Ovary (tissue), 10 donors: ENCODE data around the gene SLC26A1. TPM values are rescaled to one million over a fixed set of nuclear protein-coding genes. Genes with fewer than 3 reads are reported as not detected.

Source experiments
- DNase-seq, 5 donors: peaks; one replicate each; pipeline ENCODE4 v3.0.0-alpha.2; 2019 to 2020
- H3K27ac ChIP-seq, 2 donors: fragments of 200-600 bp; one replicate each; pipeline versions ENCODE4 v1.5.1 to v1.8.0; 2019 to 2022
- H3K27me3 ChIP-seq: fragments of 200-600 bp; one replicate; pipeline ENCODE4 v1.8.0; 2022
- H3K36me3 ChIP-seq: fragments of 200-600 bp; sonication (generic); one replicate; pipeline ENCODE4 v1.5.1; 2019
- H3K4me1 ChIP-seq: one replicate; pipeline ENCODE4 v1.8.1; 2013; ENCODE audit warnings: mild to moderate bottlenecking, moderate library complexity; ENCODE audit not compliant: insufficient read depth
- H3K4me3 ChIP-seq: fragments of 200-600 bp; sonication (generic); one replicate; pipeline ENCODE4 v1.5.1; 2017
- H3K9me3 ChIP-seq, 2 donors: fragments of 200-600 bp in 1 of 2; sonication (generic) in 1 of 2; one replicate each; pipeline versions ENCODE4 v1.5.1 to v1.8.1; 2013 to 2019; ENCODE audit warnings: mild to moderate bottlenecking in 1 of 2, moderate library complexity in 1 of 2
- CTCF ChIP-seq, 3 donors: fragments of 450-650 bp in 2 of 3; fragments of 200-600 bp in 1 of 3; IDR thresholded peaks; one replicate each; pipeline versions ENCODE4 v1.5.1 to v1.8.0; 2016 to 2022; ENCODE audit warnings: antibody characterized with exemption in 3 of 3, mild to moderate bottlenecking in 1 of 3
- EP300 ChIP-seq: sonication (generic); formaldehyde crosslinking; IDR thresholded peaks from one replicate; pipeline ENCODE4 v1.6.1; 2017; ENCODE audit warnings: antibody characterized with exemption
- POLR2A ChIP-seq: fragments of 450-650 bp; IDR thresholded peaks from one replicate; pipeline ENCODE4 v1.6.1; 2017; ENCODE audit warnings: antibody characterized with exemption, mild to moderate bottlenecking, moderate library complexity
- WGBS, 3 donors: extraction: QIAGEN DNeasy Blood & Tissue Kit in 1 of 3; methylation state at CpG; one replicate each; pipeline versions ENCODE4 v1.1.5 to v1.1.7; 2013 to 2017; 5-methylcytosine and 5-hydroxymethylcytosine counted together
- intact Hi-C, 4 donors: fragments of 100-400 bp; cut with DNase I; formaldehyde crosslinking; loops; one replicate each; pipeline versions ENCODE4 v1.11.0 to v1.15.1; 2022 to 2023
- long read RNA-seq, 3 donors: library from polyadenylated mRNA in 2 of 3; unstranded in 2 of 3; transcript quantifications; one replicate each; pipeline ENCODE4 v2.0.0 and lab custom pipeline, GENCODE V29; 2021 to 2026
- polyA plus RNA-seq, 2 donors: library from polyadenylated mRNA; stranded (reverse); fragments of 200-250 nt in 1 of 2; fragments of 350-450 nt in 1 of 2; fragmentation: Illumina TruSeq in 1 of 2; extraction: RNeasy Lipid Tissue Mini Kit (QIAGEN cat#74804) in 1 of 2; gene quantifications; one replicate each; pipeline ENCODE4 v1.2.3, GENCODE V29; 2013 to 2014
- total RNA-seq, 7 donors: library from RNA; depleted of rRNA in 2 of 7; stranded (reverse); fragments of >200 nt in 2 of 7; fragmentation: NEBNext Ultra II Directional in 3 of 7; extraction: Animal tissue kit (Norgen Biotek cat#: 25700) in 3 of 7; gene quantifications; one replicate each; pipeline versions ENCODE4 v1.1.0 to v1.2.4, GENCODE V29; 2016 to 2023
- donor health status: DM: no; HTN: no; CAD: no; lungs with moderate emphysema.
- donor health status: DM: no; HTN: no; CAD: no.
- donor health status: Bipolar disorder and iron deficiency.
- donor health status: DM: yes; HTN: yes; CAD: no.
- donor health status: DM: no; HTN: no; CAD: no.
- donor health status: DM: yes; HTN: yes; CAD: no.

The SLC26A1 gene
- total RNA-seq: 1 to 10 TPM in 1 of 7 donors, under 1 TPM in 5, not detected in 1; 0.10 to 1.1 (median 0.21) TPM
- under 1 TPM; 0.28 to 0.36 TPM for polyA plus RNA-seq
- long read RNA-seq, donor 1: 0 reads
- long read RNA-seq, donor 2, partial matches to known transcripts: 8 of 8 reads
- long read RNA-seq, donor 2, other reads (novel, unspliced or antisense): 0 of 8 reads
- long read RNA-seq, donor 3: 0 reads

DNA sequence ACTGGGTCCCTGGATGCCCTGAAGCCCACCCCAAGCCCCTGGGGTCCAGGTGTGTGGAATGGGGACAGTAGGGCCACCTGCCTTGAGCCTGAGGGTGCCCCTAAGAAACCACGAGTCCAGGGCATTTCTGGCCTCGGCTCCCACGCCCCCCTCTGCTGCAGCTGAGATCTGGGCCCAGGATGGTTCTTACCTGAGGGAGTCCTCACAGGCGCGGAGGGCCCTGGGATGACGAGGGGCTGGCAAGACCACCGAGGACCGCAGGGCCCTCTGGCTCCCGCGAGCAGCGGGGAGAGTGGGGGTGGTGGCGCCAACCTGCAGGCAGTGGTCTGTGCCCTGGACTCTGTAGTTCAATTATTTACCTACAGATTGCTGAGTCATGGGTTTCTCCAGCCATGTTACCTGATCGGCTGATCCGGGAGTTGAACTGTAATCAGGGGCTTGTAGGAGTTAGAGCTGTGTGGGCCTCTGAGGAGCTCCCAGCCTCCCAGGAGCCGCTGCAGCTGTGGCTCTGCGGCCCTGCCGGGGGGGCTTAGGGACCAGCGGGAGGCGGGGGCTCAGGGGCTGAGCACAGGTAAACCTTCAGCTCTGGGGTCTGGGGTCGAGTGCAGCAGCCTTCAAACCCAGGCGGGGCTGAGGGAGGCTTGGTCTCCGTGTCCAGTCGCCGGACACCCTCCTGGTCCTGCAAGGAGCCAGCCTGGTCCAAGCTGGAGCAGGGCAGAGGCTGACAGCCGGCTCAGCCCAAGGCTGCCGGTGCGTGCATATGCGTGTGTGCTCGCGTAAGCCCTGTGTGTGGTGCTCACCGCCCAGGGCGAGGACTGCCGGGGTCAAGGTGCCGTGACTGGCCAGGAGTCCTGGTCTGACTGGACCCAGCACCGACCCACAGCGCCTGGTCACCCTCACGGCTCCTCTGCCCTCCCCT lies at the start of gene SLC26A1:
SLC26A1 (minus strand) TSS at position 294 of the 919 bp plus-strand sequence. CDS start 1,701 bp downstream, outside the sequence.
- Histone ChIP-seq H3K27ac (no peak within 1 kb of the TSS), H3K36me3 (no peaks in the 10 kb centered on the region), H3K27me3 (no peaks in the 10 kb centered on the region), H3K4me3 (no peak within 1 kb of the TSS), H3K4me1 (peaks cover 7% of the 10 kb centered on the region), H3K9me3 (no peaks in the 10 kb centered on the region)
- TF ChIP-seq POLR2A (no peak), CTCF (IDR thresholded peaks at IDR 0.05) (no peak), EP300 (no peak)
- intact Hi-C loops: no loop called here
- 84 to 91% (median 84%) methylated on average over 36 to 37 of the region's 37 CpGs for WGBS, 3 donors
- DNase-seq: peak in 1 of 5 donors; percentile 39

DNA sequence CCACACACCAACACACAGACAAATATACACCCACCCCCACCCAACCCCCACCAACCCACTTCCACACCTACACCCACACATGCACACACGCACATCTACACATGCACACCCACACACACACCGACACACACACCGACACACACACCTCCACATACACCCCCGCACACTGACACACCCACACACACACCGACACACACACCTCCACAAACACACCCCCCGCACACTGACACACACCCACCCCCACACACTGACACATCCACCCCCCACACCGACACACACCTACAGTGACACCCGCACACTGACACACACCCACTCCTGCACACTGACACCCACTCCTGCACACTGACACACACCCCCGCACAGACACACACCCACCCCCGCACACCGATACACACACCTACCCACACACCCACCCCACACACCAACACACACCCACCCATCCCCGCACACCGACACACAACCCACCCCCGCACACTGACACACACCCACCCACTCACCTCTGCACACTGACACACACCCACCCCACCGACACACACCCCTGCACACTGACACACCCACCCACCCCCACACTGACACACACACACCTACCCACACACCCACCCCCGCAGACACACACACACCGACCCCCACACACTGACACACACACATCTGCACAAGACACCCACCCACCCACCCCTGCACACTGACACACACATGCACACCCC lies 49.3 kb upstream of the SLC26A1 start:
- peak; percentile 12 to 42 (median 33) for DNase-seq

GRCh38 chr4:1041936-1042330 lies 48.7 kb upstream of the SLC26A1 start:
- Histone ChIP-seq H3K27ac (no peak overlapping the region), H3K9me3 (no peaks in the 10 kb centered on the region), H3K4me3 (no peak overlapping the region), H3K36me3 (no peaks in the 10 kb centered on the region), H3K27me3 (no peaks in the 10 kb centered on the region), H3K4me1 (peaks cover 32% of the 10 kb centered on the region)
- 7 to 25% (median 22%) methylated on average over 8 of the region's 8 CpGs for WGBS, 3 donors
- TF ChIP-seq EP300 (no peak), POLR2A (no peak), CTCF (IDR thresholded peaks at IDR 0.05) (no peak)
- DNase-seq: peak in 3 of 5 donors; percentile 43 to 51 (median 43)
- intact Hi-C loops: no loop called here

More for the DNA sequence above, 49.3 kb upstream of the SLC26A1 start:
- Histone ChIP-seq H3K27me3 (no peaks in the 10 kb centered on the region), H3K27ac (no peak overlapping the region), H3K4me1 (peaks cover 37% of the 10 kb centered on the region), H3K36me3 (no peaks in the 10 kb centered on the region), H3K4me3 (no peak overlapping the region), H3K9me3 (no peaks in the 10 kb centered on the region)
- no peak for TF ChIP-seq CTCF (IDR thresholded peaks at IDR 0.05)
- no peak for TF ChIP-seq EP300
- TF ChIP-seq POLR2A: no peak
- intact Hi-C loops: no loop called here
- 75 to 81% (median 79%) methylated on average over 17 of the region's 17 CpGs for WGBS, 3 donors

- peaks cover 31% of the 10 kb centered on the region for H3K4me1 ChIP-seq
- H3K36me3 ChIP-seq: no peaks in the 10 kb centered on the region
- TF ChIP-seq CTCF (IDR thresholded peaks at IDR 0.05) (no peak), EP300 (no peak)
- no peak overlapping the region for H3K27ac ChIP-seq
- H3K27me3 ChIP-seq: no peaks in the 10 kb centered on the region
- peak in 2 of 5 donors; percentile 56 to 70 for DNase-seq
- no peaks in the 10 kb centered on the region for H3K9me3 ChIP-seq
- no peak overlapping the region for H3K4me3 ChIP-seq
- intact Hi-C loops: no loop called here
- WGBS, 3 donors: 19 to 29% (median 26%) methylated on average over 28 to 36 of the region's 36 CpGs
Measured at GRCh38 chr4:1041147-1041935, 48.1 kb upstream of the SLC26A1 start.
